GM23248 (cell line): Measurements from ENCODE around the gene DPH1. TPM values are rescaled to one million over a fixed set of nuclear protein-coding genes. Genes with fewer than 3 reads are reported as not detected.
A peak's percentile ranks its signal among the peaks of the same experiment; 100 is the strongest.

ENCODE experiments used
- DNase-seq: peaks from one replicate; pipeline ENCODE4 v3.0.0-alpha.2; 2015
- H2AFZ ChIP-seq: fragments of 200-600 bp; sonication (generic); 2 replicates; pipeline ENCODE4 v1.6.1; 2016; ENCODE audit warnings: antibody characterized with exemption
- H3F3A ChIP-seq: fragments of 200-600 bp; sonication (generic); 2 replicates; pipeline ENCODE4 v1.6.1; 2016; ENCODE audit warnings: mild to moderate bottlenecking, antibody characterized with exemption, mixed run types; ENCODE audit not compliant: insufficient read depth
- H3K27ac ChIP-seq: fragments of 200-600 bp; sonication (generic); 2 replicates; pipeline ENCODE4 v1.5.1; 2016; ENCODE audit warnings: mild to moderate bottlenecking
- H3K27me3 ChIP-seq: fragments of 200-600 bp; sonication (generic); replicated peaks from 2 replicates; pipeline ENCODE4 v1.6.1; 2016; ENCODE audit warnings: mild to moderate bottlenecking; ENCODE audit not compliant: insufficient read depth
- H3K36me3 ChIP-seq: fragments of 200-600 bp; sonication (generic); 2 replicates; pipeline ENCODE4 v1.6.1; 2016; ENCODE audit warnings: low read depth, mild to moderate bottlenecking
- H3K4me1 ChIP-seq: fragments of 200-600 bp; sonication (generic); 2 replicates; pipeline ENCODE4 v1.6.1; 2016; ENCODE audit warnings: mild to moderate bottlenecking; ENCODE audit not compliant: insufficient read depth
- H3K4me2 ChIP-seq: fragments of 200-600 bp; sonication (generic); one replicate; pipeline ENCODE4 v1.6.1; 2016; ENCODE audit warnings: mild to moderate bottlenecking; ENCODE audit not compliant: unreplicated experiment
- H3K4me3 ChIP-seq: fragments of 200-600 bp; sonication (generic); 2 replicates; pipeline ENCODE4 v1.5.1; 2016; ENCODE audit warnings: mild to moderate bottlenecking
- H3K79me2 ChIP-seq: fragments of 200-600 bp; sonication (generic); 2 replicates; pipeline ENCODE4 v1.6.1; 2016; ENCODE audit warnings: mild to moderate bottlenecking; ENCODE audit not compliant: insufficient read depth
- H3K9ac ChIP-seq: fragments of 200-600 bp; sonication (generic); 2 replicates; pipeline ENCODE4 v1.6.1; 2016; ENCODE audit warnings: mild to moderate bottlenecking
- H3K9me2 ChIP-seq: fragments of 200-600 bp; sonication (generic); 2 replicates; pipeline ENCODE4 v1.6.1; 2016; ENCODE audit warnings: mixed run types, mild to moderate bottlenecking, moderate library complexity; ENCODE audit not compliant: insufficient read depth
- H3K9me3 ChIP-seq: fragments of 200-600 bp; sonication (generic); one replicate; pipeline ENCODE4 v1.6.1; 2017; ENCODE audit warnings: low read depth
- H4K20me1 ChIP-seq: fragments of 200-600 bp; sonication (generic); 2 replicates; pipeline ENCODE4 v1.6.0; 2016; ENCODE audit not compliant: insufficient read depth
- EZH2 ChIP-seq: fragments of 200-600 bp; sonication (generic); IDR thresholded peaks from 2 replicates; pipeline ENCODE4 v1.6.1; 2018; ENCODE audit warnings: antibody characterized with exemption, mild to moderate bottlenecking; ENCODE audit not compliant: insufficient read depth, poor library complexity, severe bottlenecking
- EZH2phosphoT487 ChIP-seq: fragments of 200-600 bp; sonication (generic); IDR thresholded peaks from 2 replicates; pipeline ENCODE4 v1.6.1; 2018; ENCODE audit warnings: antibody characterized with exemption, moderate library complexity, mild to moderate bottlenecking, low read depth; ENCODE audit not compliant: insufficient read depth
- WGBS, 2 experiments: methylation state at CpG; one replicate each; pipeline ENCODE4 v1.1.6; 2015 to 2017; ENCODE audit warnings: low lambda C conversion rate in 2 of 2, low coverage in 1 of 2; ENCODE audit errors: missing lambda C conversion rate in 2 of 2; 5-methylcytosine and 5-hydroxymethylcytosine counted together
- in situ Hi-C: fragments of 300-500 bp; cut with MboI; formaldehyde crosslinking; loops from 2 replicates; pipeline ENCODE4 v1.15.0; 2020
- polyA plus RNA-seq: library from polyadenylated mRNA; unstranded; fragments of >200 nt; fragmentation: Nextera tagmentation; extraction: Ambion mirVana; gene quantifications from 2 replicates; pipeline ENCODE4 v1.2.1, GENCODE V29; 2016
- total RNA-seq: library from RNA; depleted of rRNA; stranded (reverse); fragments of >200 nt; shearing (Covaris generic); gene quantifications from 2 replicates; pipeline ENCODE4 v1.2.3, GENCODE V29; 2014

The DPH1 gene
- total and polyA plus RNA-seq, 2 experiments from 2014 or later, result 41.2 to 58.1 TPM

GRCh38 chr17:1985686-1986085 lies 44.3 kb upstream of the DPH1 start:
- no peak overlapping the region for H3K27ac ChIP-seq
- H3K9me2 ChIP-seq, result no peaks in the 10 kb centered on the region
- peaks cover 13% of the 10 kb centered on the region; the same call in 1 of the 2 replicates for H3F3A ChIP-seq
- no peaks in the 10 kb centered on the region for H4K20me1 ChIP-seq
- H3K36me3 ChIP-seq, result no peaks in the 10 kb centered on the region
- in situ Hi-C loops, result no loop called here
- H3K9me3 ChIP-seq, result no peaks in the 10 kb centered on the region
- no peak for TF ChIP-seq EZH2
- no peak overlapping the region for H3K4me3 ChIP-seq
- H3K4me2 ChIP-seq, result no peak overlapping the region
- no peak for DNase-seq
- no peaks in the 10 kb centered on the region for H3K79me2 ChIP-seq
- no peaks in the 10 kb centered on the region for H3K27me3 ChIP-seq
- peaks cover 13% of the 10 kb centered on the region for H3K4me1 ChIP-seq
- H3K9ac ChIP-seq, result no peak overlapping the region
- H2AFZ ChIP-seq, result no peak overlapping the region
- WGBS, 2 experiments, result 87 to 93% methylated on average over 4 of the region's 4 CpGs

GRCh38 chr17:1986783-1987451 lies 43.0 kb upstream of the DPH1 start:
- Histone ChIP-seq H3K27me3 (no peaks in the 10 kb centered on the region), H3K4me1 (peaks cover 13% of the 10 kb centered on the region), H2AFZ (no peak overlapping the region), H3K9me2 (no peaks in the 10 kb centered on the region), H4K20me1 (no peaks in the 10 kb centered on the region), H3K4me2 (no peak overlapping the region), H3F3A (peaks cover 13% of the 10 kb centered on the region; the same call in 1 of the 2 replicates), H3K9ac (no peak overlapping the region), H3K79me2 (no peaks in the 10 kb centered on the region), H3K27ac (no peak overlapping the region), H3K36me3 (no peaks in the 10 kb centered on the region), H3K4me3 (no peak overlapping the region), H3K9me3 (no peaks in the 10 kb centered on the region)
- DNase-seq, result no peak
- TF ChIP-seq EZH2 (no peak), EZH2phosphoT487 (no peak)
- in situ Hi-C loops, result no loop called here
- WGBS, 2 experiments, result 94 to 95% methylated on average over 16 to 18 of the region's 18 CpGs

- Histone ChIP-seq H3K4me1 (peaks cover 13% of the 10 kb centered on the region), H3K27ac (peak overlapping the region; percentile 90), H3K4me3 (peak overlapping the region; percentile 23), H3K79me2 (no peaks in the 10 kb centered on the region), H3K9me3 (no peaks in the 10 kb centered on the region), H4K20me1 (no peaks in the 10 kb centered on the region), H3K36me3 (no peaks in the 10 kb centered on the region), H3K27me3 (no peaks in the 10 kb centered on the region), H3K4me2 (peak overlapping the region; percentile 61), H3K9ac (peak overlapping the region; percentile 77), H2AFZ (peak overlapping the region; percentile 62), H3F3A (peaks cover 13% of the 10 kb centered on the region; the same call in 1 of the 2 replicates), H3K9me2 (no peaks in the 10 kb centered on the region)
- TF ChIP-seq EZH2 (no peak), EZH2phosphoT487 (no peak)
- peak; percentile 98 for DNase-seq
- 12 to 24% methylated on average over 8 to 10 of the region's 10 CpGs for WGBS, 2 experiments
- in situ Hi-C loops, result no loop called here
Measured at GRCh38 chr17:1989135-1989534, 40.8 kb upstream of the DPH1 start.

- no peaks in the 10 kb centered on the region for H4K20me1 ChIP-seq
- no peak overlapping the region for H2AFZ ChIP-seq
- H3K9ac ChIP-seq, result no peak overlapping the region
- H3K79me2 ChIP-seq, result no peaks in the 10 kb centered on the region
- TF ChIP-seq EZH2 (no peak), EZH2phosphoT487 (no peak)
- H3K36me3 ChIP-seq, result no peaks in the 10 kb centered on the region
- 15 to 21% methylated on average over 10 of the region's 10 CpGs for WGBS, 2 experiments
- no peak overlapping the region for H3K4me3 ChIP-seq
- in situ Hi-C loops, result no loop called here
- peak; percentile 36 for DNase-seq
- H3K4me1 ChIP-seq, result peaks cover 13% of the 10 kb centered on the region
- H3F3A ChIP-seq, result peaks cover 13% of the 10 kb centered on the region; the same call in 1 of the 2 replicates
- no peak overlapping the region for H3K4me2 ChIP-seq
- H3K9me3 ChIP-seq, result no peaks in the 10 kb centered on the region
- H3K27me3 ChIP-seq, result no peaks in the 10 kb centered on the region
- no peak overlapping the region for H3K27ac ChIP-seq
- H3K9me2 ChIP-seq, result no peaks in the 10 kb centered on the region
Measured at GRCh38 chr17:1992541-1992940, 37.4 kb upstream of the DPH1 start.

GRCh38 chr17:1994707-1995106 lies 35.2 kb upstream of the DPH1 start:
- Histone ChIP-seq H3K36me3 (no peaks in the 10 kb centered on the region), H3K79me2 (no peaks in the 10 kb centered on the region), H3K9me2 (no peaks in the 10 kb centered on the region), H3K27me3 (no peaks in the 10 kb centered on the region), H3K4me1 (peaks cover under 1% of the 10 kb centered on the region; the same call in 1 of the 2 replicates), H3K27ac (no peak overlapping the region), H3K4me2 (no peak overlapping the region), H4K20me1 (no peaks in the 10 kb centered on the region), H3K4me3 (no peak overlapping the region), H2AFZ (no peak overlapping the region), H3K9ac (no peak overlapping the region), H3F3A (peaks cover 2% of the 10 kb centered on the region; the same call in 1 of the 2 replicates), H3K9me3 (no peaks in the 10 kb centered on the region)
- in situ Hi-C loops, result no loop called here
- TF ChIP-seq EZH2phosphoT487, result no peak
- no peak for TF ChIP-seq EZH2
- 84 to 92% methylated on average over 4 of the region's 4 CpGs for WGBS, 2 experiments
- no peak for DNase-seq
